Progenitor cell of endocrine pancreas (in vitro differentiated cells): Measurements from ENCODE around the gene ZNF473. TPM values are rescaled to one million over a fixed set of nuclear protein-coding genes. Genes with fewer than 3 reads are reported as not detected.

ENCODE experiments used
- DNase-seq: peaks from one replicate; pipeline ENCODE4 v3.0.0; 2021; ENCODE audit warnings: low spot score; ENCODE audit not compliant: unreplicated experiment
- H3K27ac Mint-ChIP-seq: 2 replicates; pipeline ENCODE4 v1.8.0; 2021; ENCODE audit warnings: mild to moderate bottlenecking, moderate library complexity, mixed read lengths
- H3K27me3 Mint-ChIP-seq: 2 replicates; pipeline ENCODE4 v1.8.0; 2021; ENCODE audit warnings: mixed read lengths
- H3K36me3 Mint-ChIP-seq: 2 replicates; pipeline ENCODE4 v1.8.0; 2022; ENCODE audit warnings: mixed read lengths; ENCODE audit not compliant: insufficient read depth
- H3K4me1 Mint-ChIP-seq: 2 replicates; pipeline ENCODE4 v1.8.0; 2021; ENCODE audit warnings: low read depth, mixed read lengths
- H3K4me3 Mint-ChIP-seq: 2 replicates; pipeline ENCODE4 v1.8.0; 2021; ENCODE audit warnings: low read depth, mild to moderate bottlenecking, moderate library complexity, mixed read lengths
- H3K9me3 Mint-ChIP-seq: 2 replicates; pipeline ENCODE4 v1.8.0; 2021; ENCODE audit warnings: low read depth, mixed read lengths
- total RNA-seq: library from RNA; stranded (reverse); gene quantifications from 2 replicates; pipeline ENCODE4 v1.2.1, GENCODE V29; 2021
- TF ChIP-seq, protein P1 (sequence below): fragments of 200-600 bp; sonication (generic); IDR thresholded peaks from one replicate; pipeline ENCODE4 v1.5.0; 2021; ENCODE audit warnings: antibody characterized with exemption, mild to moderate bottlenecking; ENCODE audit not compliant: unreplicated experiment

Gene ZNF473
- total RNA-seq, 1 donor from 2014 or later: 15.5 TPM

DNA sequence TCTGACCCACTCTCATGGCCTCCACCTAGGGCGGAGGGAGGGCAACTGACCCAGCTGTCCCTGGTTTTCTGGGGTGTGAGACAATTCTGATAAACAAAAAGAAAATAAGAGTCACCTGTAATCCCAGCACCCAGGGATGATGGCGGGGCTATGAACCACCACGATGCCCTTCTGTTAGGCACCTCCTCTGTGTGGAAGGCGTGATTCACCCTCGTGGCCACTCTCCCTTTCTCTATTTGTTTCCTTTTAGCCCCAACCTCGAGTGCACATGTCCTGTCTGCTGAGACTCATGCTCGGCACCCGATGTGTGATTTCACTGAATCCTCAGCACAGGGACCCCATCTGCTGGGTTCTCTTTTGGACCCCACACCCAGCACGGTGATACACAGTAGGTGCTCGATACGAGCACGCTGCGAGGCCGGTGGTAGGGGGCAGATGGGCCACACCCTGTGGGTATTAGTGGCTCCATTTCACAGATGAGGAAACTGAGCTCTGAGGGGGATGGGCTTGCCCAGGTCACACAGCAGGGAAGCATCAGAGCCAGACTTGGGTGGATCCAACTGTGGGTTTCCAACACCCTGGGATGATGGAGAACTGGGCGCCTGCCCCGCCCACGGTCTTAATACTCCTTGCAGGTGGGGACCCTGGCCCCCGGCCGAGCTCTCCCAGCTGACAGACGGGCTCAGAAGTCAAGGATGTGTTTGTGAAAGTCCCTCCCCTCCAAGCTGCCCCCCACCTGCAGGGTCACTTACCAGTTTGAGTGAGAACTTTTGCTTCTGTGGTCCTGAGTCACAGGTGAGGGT, 25.6 kb upstream of the ZNF473 start:
- Mint-ChIP-seq H3K9me3 (no peaks in the 10 kb centered on the region), H3K4me1 (no peaks in the 10 kb centered on the region), H3K27me3 (no peaks in the 10 kb centered on the region), H3K4me3 (no peak overlapping the region), H3K36me3 (peaks cover 14% of the 10 kb centered on the region), H3K27ac (no peak overlapping the region)
- TF ChIP-seq, protein P1, sequence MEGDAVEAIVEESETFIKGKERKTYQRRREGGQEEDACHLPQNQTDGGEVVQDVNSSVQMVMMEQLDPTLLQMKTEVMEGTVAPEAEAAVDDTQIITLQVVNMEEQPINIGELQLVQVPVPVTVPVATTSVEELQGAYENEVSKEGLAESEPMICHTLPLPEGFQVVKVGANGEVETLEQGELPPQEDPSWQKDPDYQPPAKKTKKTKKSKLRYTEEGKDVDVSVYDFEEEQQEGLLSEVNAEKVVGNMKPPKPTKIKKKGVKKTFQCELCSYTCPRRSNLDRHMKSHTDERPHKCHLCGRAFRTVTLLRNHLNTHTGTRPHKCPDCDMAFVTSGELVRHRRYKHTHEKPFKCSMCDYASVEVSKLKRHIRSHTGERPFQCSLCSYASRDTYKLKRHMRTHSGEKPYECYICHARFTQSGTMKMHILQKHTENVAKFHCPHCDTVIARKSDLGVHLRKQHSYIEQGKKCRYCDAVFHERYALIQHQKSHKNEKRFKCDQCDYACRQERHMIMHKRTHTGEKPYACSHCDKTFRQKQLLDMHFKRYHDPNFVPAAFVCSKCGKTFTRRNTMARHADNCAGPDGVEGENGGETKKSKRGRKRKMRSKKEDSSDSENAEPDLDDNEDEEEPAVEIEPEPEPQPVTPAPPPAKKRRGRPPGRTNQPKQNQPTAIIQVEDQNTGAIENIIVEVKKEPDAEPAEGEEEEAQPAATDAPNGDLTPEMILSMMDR: no peak
- no peak for DNase-seq

DNA sequence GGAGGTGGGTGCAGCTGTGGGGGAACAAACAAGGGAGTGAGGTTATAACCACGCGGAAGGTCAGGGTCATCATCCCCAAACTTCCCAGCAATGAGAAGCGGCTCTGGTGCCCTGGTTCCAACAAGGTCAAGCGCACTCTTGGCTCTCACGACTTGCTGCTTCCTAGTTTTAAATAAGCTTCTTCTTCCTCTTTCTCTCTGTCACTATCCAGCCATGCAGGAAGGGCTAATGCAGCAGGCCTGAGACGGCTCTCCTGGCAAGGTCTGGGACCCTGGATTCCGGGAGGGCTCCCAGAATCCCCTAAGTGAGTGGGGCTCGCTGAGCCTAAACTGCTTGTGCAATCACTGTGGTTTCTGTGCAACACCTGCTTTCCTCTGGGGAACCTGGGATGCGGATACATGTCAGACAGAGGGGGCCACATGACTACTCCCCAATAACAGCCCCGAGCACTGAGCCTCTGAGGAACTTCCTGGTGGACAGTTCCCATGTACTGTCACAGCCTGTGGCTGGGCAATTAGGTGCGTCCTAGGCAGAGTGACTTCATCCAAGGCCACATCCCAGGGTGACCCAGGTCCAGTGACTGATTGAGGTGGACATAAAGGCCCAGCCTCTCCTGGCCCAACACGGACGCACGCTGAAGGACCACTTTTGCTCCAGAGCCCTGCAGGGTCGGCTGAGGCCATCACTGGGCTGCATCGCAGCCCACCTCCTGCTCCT, 24.8 kb upstream of the ZNF473 start:
- Mint-ChIP-seq H3K27ac (no peak overlapping the region), H3K36me3 (peaks cover 11% of the 10 kb centered on the region), H3K4me3 (no peak overlapping the region), H3K9me3 (no peaks in the 10 kb centered on the region), H3K27me3 (no peaks in the 10 kb centered on the region), H3K4me1 (no peaks in the 10 kb centered on the region)
- DNase-seq: no peak
- TF ChIP-seq, protein P1: no peak

- DNase-seq: no peak
- TF ChIP-seq, protein P1: no peak
These were observed 24.0 kb upstream of the ZNF473 start for GRCh38 chr19:50001775-50002174.

GRCh38 chr19:50002386-50002960, 23.3 kb upstream of the ZNF473 start:
- Mint-ChIP-seq H3K4me3 (no peak overlapping the region), H3K9me3 (no peaks in the 10 kb centered on the region), H3K4me1 (no peaks in the 10 kb centered on the region), H3K27me3 (no peaks in the 10 kb centered on the region), H3K36me3 (peaks cover 14% of the 10 kb centered on the region), H3K27ac (no peak overlapping the region)
- DNase-seq: no peak
- TF ChIP-seq, protein P1: no peak

More at GRCh38 chr19:50001775-50002174, 24.0 kb upstream of the ZNF473 start:
- H3K9me3 Mint-ChIP-seq: no peaks in the 10 kb centered on the region
- no peaks in the 10 kb centered on the region for H3K4me1 Mint-ChIP-seq
- no peak overlapping the region for H3K4me3 Mint-ChIP-seq
- H3K27ac Mint-ChIP-seq: no peak overlapping the region
- H3K36me3 Mint-ChIP-seq: peaks cover 11% of the 10 kb centered on the region
- H3K27me3 Mint-ChIP-seq: no peaks in the 10 kb centered on the region

DNA sequence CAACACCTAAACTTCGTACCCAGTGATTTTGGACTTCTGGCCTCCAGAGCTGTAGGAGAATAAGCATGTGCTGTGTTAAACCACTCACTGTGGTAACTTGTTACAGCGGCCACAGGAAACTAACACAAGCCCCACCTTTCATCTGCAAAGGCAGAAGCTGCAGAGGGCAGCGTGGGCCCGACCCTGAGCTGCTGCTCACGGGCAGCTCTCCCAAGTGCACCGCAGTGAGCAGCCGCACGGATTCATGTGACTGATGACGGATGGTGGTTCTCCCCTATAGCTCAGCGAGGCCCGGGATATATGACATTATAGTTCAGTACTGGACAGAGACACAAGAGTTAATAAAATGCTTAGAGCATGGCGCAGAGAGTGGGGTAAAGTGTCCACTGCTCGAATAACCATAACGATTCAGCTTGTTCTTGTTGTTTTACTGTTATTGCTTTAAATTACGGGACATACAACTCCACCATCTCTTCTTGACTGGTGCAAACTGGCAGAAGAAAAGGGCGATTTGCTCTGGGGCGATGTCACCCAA, 22.5 kb upstream of the ZNF473 start:
- TF ChIP-seq, protein P1: no peak
- Mint-ChIP-seq H3K4me3 (no peak overlapping the region), H3K36me3 (peaks cover 10% of the 10 kb centered on the region), H3K9me3 (no peaks in the 10 kb centered on the region), H3K4me1 (no peaks in the 10 kb centered on the region), H3K27me3 (no peaks in the 10 kb centered on the region), H3K27ac (no peak overlapping the region)
- DNase-seq: no peak
